CD4-positive, alpha-beta T cell treated with Interleukin-17A for 1 hour (primary cell): ENCODE data around the gene HJV.

Source experiments
- DNase-seq: peaks from one replicate; pipeline ENCODE4 v3.0.0-alpha.2; 2020

Gene HJV

DNA sequence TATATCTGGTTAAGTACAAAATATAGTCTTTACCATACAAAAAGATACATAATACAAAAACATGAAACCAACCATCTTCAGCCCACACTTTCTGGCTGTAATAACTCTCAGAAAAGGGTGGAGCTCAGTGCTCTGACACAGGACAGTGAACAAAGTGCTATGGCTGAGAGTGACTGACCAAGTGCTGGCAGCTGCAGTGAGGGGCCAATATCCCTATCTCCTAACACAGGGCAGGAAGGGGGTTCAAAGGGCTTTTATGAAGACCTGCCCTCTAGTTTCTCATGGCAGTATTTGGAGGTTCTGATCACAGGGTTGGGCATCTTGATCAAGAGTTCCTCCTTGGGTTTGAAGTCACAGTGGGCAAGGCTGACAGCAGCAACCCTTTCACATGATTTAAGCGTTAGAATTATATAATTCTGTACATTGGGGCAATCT, 29.0 kb downstream of the HJV start:
- no peak for DNase-seq

DNA sequence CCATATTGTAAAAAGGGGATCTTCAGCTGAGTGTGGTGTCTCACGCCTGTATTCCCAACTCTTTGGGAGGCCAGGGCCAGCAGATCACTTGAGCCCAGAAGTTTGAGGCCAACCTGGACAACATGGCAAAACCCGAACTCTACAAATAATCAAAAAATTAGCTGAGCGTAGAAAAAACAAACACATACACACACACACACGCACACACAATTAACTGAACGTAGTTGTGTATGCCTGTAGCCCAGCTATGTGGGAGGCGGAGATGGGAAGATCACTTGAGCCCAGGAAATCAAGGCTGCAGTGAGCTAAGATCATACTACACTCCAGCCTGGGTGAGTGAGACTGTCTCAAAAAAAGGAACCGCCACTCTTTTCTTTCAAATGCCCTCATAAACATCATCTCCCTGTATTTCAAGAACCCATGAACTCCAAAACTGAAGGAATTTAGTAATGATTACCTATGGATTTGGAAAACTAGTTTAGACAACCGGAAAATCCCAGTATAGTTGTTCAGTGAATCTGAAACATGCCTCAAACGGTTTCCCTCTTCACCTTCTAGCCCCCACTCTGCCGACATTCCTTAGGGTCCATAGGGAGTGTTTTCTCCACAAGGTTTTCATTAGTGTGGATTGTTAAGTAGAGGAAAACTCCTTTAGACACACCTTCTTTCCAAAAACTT, 29.7 kb downstream of the HJV start:
- peak; percentile 48 for DNase-seq

DNA sequence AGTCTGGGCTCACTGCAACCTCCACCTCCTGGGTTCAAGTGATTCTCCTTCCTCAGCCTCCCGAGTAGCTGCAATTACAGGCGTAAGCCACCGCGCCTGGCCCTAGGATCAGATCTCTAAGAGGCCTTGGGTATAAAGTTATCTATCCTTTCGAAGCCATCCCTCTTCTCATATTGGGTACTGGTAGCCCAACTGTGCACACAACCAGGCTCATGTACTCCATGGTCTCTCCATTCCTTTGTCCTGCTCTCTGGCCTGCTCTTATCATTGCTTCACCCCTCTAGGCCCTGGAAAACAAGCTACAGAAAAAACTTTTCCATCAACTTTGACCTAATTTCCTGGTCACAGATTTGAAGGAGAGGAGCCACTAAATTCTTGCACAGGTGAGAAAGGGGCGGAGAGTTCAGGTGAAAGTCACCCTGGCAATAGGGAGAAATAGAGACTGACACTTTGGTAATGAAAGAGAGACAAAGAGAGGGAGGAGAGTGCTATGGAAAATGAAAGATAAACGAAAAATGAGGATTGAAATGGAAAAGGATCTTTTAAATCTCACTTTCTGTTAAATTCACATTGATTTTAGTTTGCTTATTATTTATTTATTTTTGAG, 31.2 kb downstream of the HJV start:
- peak; percentile 44 for DNase-seq

DNA sequence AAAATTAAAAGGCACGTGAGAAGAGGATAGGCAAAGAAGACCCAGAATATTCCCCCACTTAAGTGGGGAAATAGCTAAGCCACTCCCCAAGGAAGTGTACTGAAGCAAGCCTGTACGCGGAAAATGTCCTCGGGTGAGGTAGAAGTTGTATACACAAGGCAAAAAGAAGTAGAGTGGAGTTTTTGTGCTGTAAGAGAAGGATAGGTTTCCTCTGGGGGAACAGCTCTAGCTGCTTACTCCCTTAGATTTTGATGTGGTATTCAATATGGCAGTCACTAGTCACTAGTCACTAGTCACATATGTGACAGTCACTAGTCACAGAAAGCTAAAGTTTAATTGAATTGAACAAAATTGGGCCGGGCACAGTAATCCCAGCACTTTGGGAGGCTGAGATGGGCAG, 32.8 kb downstream of the HJV start:
- peak; percentile 47 for DNase-seq

DNA sequence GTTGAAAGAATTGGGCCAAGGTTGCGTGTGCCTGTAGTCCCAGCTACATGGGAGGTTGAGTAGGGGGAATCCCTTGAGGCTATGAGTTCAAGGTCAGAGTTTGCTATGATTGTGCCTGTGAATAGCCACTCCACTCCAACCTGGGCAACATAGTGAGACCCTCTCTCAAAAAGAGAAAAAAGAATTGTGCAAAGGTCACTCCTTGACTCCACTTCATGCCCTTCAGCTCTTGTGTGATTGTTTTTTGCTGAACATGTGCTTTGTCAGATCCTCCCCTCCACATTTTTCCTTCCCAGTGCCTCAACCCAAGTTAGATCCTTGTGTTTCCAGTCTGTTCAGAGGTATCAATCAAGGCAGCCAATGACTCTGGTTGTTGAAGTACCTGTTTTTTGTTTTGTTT, 33.6 kb downstream of the HJV start:
- no peak for DNase-seq

DNA sequence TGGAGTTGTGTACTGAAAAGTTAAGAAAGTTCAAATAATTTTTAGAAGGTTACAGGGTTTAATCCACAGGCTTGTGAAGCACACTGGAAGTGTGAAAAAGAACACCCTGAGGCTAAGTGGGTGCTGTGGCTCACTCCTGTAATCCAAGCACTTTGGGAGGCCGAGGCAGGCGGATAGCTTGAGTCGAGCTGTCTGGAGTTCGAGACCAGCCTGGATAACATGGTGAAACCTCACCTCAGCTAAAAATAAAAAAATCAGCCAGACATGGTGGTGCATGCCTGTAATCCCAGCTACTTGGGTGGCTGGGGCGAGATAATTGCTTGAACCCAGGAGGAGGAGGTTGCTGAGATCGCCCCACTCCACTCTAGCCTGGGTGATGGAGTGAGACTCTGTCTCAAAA, 35.0 kb downstream of the HJV start:
- DNase-seq, result no peak

DNA sequence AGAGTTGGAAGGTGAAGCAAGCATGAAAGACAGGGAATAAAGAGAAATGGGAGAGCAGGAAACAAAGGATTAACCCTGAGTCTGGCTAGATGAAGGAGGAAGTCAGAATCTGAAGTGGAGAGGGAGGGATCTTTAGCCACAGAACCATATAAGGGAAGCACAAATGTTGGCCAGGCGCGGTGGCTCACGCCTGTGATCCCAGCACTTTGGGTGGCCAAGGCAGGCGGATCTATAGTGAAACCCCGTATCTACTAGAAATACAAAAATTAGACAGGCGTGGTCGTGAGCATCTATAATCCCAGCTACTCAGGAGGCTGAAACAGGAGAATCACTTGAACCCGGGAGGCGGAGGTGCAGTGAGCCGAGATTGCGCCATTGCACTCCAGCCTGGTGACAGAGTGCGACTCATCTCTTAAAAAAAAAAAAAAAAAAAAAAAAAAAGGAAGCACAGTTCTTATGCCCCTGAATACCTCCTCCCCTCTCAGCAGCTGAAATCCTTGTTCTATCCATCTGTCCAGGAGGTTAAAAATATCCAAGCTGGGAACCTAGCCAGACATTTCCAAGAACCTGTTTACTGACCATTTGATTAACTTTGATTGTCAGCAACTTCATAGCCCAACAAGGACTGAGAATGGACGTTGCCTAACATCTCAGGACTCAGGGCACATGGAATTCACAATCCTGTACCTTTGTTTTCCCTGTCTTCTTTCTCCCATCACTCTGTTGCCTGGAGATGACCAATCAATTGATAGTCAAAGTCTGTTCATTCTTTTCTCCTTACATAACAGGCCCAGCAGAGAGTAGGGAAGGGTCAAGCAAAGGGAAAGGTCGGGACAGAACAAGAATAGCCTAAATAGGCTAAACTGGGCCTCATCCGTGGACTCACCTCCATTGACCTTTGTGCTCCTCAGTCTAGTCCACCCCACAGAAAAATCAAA, 35.8 kb downstream of the HJV start:
- no peak for DNase-seq

DNA sequence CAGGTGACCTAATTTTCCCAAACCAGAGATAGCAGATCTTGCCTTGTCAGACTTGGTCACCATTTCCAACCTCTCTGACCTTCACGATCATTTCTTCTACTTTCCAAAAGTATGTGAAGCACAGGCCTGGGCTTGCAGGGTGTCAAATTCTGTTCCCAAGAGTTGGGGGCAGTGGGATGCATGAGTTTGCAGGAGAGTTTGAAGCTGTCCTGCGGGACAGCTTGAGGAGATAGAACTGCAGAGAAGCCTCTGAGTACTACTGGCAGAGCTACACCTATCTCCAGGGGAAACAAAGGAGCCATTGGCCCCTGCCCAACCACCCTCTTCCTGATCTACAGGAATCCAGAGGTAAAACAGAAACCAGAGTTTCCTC, 36.4 kb downstream of the HJV start:
- DNase-seq, result no peak

DNA sequence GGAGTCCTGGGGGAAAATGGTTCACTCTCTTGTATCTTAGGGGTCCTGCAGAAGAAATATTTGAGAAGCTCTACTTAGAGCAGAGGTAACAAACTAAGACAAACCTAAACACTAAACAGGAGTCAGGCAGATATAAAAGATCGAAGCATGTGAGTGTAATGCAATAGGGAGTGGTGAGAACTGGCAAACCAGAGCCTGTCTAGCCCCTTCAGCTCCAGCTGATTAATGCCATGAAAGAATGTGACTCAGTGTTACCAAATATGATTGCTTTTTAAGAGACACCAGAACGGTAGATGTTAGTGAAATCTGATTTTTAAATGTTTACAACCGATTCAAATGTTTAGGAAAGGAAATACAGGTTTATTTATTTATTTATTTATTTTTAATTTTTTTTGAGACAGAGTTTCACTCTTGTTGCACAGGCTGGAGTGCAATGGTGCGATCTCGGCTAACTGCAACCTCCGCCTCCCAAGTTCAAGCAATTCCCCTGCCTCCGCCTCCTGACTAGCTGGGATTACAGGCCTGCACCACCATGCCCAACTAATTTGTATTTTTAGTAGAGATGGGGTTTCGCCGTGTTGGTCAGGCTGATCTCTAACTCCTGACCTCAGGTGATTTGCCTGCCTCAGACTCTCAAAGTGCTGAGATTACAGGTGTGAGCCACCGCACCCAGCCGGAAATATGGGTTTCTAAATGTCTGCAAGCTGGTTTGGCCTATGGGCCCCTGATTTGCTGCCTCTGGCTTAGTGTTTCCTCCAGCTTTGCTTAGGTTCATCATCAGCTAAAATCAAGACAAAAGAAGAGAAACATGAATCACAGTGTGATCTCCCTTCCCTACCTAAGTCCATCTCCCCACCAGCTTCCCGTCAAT, 37.3 kb downstream of the HJV start:
- peak; percentile 65 for DNase-seq

DNA sequence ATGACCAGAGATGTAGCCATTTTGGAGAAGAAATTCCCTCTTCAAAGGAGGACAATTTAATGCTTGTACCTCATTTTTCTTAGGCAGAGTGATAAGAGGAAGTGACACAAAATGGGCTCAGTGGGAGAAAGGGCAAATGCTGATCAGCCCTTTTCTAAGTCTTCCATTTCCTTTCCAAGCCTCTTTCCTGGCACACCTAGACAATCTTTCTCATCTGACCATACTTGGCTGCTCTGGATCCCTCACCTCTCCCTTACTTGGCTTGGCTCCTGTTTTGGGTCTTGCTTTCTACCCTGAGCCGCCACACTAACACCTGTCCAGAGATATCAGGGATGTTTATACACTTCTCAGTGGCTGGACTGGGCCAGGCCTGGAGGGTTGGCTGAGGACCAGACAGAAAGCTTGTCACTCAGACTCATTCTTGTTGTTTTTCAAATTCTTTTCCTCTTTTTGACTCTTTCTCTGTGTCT, 38.3 kb downstream of the HJV start:
- no peak for DNase-seq

DNA sequence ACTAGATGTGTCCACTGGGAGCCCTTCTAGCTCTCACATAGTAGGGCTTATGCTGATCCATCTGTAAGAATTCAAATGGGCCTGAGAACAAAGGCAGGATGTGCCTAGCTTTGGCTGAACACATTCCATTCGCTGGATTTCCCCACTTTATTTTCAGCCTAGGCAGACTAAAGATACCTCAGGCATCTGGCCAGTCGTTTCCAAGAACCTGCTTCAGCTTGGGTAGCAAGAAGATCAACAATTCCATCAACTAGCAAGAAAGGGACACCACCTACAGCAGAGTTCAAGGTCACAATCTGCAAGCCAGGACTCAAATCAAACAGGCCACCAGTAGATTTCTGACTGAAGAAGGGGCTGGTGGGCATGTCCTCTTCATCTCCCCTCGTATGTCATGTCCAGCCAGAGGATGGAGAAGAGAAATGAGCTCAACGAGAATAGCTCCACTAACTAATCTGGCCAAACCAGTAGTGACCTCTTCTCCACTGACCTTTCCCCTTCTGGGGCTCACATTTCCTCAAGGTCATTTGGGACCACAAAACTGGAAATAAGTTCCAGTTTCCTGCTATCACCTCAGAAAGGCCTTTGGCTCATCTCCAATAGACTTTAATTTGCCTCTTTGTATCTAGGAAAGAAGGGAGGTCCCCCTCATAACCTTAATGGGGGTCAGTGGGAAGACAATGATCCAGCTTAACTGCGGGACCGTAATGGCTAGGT, 39.4 kb downstream of the HJV start:
- DNase-seq, result no peak

DNA sequence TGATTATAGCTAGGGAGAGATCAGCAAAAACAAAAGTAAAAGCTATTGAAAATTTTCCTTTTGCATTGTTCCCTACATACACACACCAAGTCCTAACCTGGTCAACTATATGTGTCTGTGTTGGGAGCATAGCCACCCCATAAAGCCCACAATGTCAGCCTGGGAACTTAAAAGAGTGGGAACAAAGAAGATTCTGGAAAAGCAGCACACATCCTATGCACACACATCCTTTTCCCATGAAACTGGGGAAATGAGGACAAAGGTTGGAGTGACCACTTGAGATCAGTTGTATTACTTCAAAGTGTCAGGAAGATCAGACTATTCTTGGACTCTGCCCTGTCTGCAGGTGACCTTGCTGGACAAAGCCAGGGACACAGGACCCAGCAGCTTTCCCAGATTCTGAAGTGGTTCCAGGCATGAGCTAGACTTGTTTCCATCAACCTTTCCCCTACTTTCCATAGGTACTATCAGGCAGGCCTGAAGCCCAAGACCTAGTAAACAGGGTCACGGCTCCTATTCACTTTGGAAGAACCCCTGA, 41.0 kb downstream of the HJV start:
- peak; percentile 8 for DNase-seq

DNA sequence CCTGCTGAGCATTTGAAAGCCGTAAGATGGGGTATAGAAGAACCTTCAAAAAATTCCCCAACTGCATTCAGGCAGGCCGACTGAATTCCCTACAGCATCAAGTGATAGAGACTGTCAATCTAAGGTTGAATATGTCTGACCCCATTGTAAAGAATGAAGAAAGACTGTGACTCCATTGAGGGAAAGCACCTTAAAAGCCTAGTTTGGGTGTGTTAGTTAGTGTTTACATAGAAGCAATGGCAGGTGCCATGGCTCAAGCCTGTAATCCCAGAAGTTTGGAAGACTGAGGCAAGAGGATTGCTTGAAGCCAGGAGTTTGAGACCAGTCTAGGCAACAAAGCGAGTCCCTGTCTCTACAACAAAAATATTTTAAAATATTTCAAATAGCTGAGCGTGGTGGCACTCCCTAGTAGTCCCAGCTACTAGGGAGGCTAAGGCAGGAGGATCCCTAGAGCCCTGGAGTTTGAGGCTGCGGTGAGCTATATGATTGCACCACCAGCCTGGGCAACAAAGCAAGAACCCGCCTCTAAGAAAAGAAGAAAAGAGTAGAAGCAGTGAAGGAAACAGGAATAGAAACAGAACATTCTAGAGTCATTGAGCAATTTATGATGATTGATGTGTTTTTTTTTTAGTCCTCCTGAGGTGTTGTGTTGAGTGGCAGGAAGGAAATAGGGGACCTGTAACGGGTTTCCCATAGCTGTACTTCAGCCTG, 41.6 kb downstream of the HJV start:
- DNase-seq, result peak; percentile 69

DNA sequence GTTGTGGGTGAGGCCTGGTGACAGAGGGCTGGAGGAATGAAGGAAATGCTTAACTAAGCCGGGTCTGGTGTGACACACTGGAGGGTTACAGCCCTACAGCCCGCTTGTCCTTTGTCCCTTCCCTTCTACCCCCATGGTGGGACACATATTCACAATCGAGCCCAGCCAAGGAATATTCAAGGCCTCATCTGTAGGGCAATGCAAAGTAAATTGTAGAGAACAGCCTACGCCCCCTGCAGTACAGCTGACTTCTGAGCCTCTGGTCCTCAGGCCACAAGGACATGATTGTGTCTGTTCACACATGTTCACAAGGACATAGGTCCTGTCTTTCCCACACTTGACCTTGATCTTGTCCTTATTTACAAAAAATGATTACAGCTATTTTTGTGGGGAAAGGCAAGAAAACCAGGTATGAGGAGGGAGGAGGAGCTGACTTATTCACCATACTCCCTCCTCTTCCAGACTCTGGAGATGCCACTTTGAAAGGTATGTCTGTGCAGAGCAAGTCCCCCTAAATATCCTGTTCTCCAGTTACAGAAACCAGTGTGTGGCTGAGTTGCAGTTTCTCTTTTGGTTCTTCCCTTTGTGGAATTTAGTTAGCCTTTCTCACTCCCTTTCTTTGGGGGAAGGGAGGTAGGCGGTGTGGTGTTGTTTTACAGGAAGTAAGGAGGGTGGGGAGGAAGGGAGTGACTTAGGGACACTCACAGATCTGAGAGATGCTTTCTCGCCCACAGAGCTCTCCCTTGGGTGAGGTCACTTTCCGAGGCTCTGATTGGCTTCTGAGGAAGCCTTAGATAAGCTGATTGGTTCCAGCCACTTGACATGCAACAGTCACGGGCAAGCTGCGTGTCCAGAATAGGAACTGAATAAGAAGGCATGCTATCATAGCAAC, 42.4 kb downstream of the HJV start:
- DNase-seq, result peak; percentile 95

DNA sequence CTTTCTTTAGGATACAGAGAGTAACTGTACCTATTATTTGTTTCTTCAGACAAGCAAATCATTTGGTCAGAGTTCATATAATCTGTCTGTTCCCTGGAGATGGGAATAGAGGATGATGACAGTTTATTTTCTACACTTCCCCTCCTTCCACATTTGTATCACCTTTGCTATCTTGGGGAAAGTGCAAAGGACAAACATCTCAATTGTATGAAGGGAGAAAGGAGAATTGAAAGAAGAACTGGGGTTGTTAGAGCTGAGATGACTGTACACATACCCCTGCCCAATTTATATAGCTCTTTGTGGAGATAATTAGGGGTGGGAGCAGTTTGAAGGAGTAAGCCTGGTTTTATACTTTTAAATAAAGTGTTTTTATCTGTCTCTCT, 43.1 kb downstream of the HJV start:
- DNase-seq, result no peak

DNA sequence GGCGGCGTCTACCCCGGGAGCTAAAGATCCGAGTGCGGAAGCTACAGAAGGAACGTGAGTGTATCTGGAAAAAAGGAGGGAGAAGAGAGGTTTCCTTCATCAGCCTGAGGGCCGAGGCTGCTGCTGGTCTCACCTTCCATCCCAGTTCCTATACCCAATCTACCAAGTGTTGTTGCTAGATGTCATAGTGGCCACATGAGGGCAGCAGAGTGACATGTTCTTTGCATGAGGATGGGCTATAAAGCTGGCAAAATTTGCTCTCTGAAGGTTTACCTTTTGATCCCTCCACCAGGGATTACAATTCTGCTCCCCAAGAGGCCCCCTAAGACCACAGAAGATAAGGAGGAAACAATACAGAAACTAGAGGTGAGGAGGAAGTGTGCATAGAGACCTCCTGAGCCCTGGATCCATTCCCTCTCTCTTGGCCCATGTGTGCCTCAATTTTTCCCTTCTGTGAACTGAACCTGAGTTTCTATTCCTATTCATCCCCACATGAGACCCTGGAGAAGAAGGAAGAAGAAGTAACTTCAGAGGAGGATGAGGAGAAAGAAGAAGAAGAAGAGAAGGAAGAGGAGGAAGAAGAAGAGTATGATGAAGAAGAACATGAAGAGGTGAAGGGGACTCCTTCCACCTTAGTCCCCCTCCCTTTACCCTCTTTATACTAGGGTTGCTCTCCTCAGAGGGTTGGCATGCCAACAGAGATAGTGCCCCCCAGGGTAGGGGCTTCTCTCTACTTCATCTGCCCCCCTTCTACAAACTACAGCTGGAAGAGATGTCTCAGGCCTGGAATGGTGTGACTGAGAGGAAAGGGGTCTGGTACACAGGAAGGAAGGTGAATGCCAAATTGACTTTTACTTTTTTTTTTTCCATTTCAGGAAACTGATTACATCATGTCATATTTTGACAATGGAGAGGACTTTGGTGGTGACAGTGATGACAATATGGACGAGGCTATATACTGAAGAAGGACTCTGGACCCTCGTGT, 43.8 kb downstream of the HJV start:
- DNase-seq, result peak; percentile 89

DNA sequence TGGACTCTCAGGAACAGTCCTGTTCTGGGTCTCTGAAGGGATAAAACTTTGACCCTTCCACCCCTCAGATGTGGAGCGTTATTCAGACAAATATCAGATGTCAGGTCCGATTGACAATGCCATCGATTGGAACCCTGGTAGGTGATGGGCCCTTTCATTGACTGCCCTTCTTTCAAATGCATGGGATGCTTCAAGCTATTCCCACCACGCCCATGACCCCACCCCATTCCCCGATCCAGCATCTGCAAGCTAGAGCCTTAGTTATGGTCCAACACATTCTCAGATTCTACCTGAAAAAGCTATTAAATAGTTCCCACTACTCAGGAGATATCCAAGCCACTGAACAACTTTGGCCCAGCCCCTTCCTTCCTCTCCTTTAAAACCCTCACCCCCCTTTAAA, 44.5 kb downstream of the HJV start:
- no peak for DNase-seq

DNA sequence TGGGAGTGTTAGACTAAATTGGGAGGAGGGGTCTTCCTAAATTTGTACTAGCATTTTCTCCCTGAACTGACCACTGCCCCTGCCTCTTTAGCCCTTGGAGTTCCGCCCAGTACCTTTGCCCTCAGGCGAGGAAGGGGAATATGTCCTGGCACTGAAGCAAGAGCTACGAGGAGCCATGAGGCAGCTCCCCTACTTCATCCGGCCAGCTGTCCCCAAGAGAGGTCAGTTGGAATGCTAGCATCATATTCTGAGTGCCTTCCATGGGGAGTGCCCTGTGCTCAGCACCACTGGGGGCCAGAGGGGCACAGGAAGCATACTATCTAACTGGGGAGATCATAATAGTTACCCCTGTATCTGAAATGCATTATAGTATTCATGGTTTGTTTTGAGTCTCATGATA, 46.3 kb downstream of the HJV start:
- DNase-seq, result no peak

DNA sequence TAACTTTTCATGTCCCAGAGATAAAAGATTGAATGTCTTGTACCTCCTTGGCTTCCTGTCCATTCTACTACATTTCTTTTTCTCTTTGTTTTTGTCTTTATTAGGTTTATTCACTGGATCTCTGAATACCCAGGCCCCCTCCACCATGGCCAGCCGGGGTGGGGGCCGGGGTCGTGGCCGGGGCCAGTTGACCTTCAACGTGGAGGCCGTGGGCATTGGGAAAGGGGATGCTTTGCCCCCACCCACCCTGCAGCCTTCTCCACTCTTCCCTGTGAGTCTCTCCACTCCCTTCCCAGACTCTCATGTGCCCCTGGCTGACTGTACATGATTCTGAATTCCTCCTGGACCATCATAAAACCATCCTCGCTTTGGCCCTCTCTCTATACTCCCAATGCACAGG, 46.8 kb downstream of the HJV start:
- no peak for DNase-seq
